GM21786 (cell line): ENCODE data around the gene FAT2.
"Not testable (repeated sequence)": the region's sequence is repeated elsewhere in the genome, so short reads cannot be mapped to it uniquely, and the experiment has no call there.

Source experiments
- ATAC-seq: cut with Tn5 transposase; IDR thresholded peaks from one replicate; pipeline ENCODE4 v1.9.1; 2021; ENCODE audit not compliant: unreplicated experiment

The FAT2 gene

DNA sequence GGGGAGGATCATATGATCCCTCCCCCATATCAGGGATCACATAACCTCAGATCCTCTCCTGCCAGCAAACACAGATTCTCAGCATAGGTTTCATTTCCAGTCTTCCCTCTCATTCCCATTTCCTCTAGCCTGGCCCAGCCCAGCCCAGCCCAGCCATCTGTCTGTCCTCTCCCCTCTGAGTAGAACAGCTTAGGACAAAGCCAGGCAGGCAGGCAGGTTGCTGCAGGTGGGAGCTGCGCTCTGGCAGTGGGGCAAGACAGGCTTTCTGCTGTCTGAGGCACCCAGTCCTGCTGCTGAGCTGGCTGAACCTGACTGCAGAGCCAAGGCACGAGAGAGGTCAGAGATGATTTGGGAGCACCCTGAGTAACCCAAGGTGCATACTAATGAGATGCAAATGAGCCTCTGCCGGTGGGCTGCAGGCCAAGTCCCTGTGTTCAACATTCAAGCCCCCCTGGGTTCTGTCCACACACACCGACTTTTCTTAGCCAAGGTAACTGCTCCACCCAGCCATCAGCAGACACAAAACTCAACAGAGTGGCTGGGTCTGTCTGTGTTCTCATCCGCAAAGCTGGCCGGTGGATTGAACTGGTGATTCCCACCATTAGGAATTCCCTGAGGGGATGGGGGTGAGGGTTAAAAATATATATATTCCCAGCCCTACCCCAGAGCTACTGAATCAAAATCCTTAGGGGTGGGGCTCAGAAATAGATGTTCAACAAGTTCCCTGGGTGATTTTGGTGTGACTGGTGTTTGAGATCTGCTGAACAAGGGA is 9.1 kb downstream of the FAT2 start:
- ATAC-seq = no peak

DNA sequence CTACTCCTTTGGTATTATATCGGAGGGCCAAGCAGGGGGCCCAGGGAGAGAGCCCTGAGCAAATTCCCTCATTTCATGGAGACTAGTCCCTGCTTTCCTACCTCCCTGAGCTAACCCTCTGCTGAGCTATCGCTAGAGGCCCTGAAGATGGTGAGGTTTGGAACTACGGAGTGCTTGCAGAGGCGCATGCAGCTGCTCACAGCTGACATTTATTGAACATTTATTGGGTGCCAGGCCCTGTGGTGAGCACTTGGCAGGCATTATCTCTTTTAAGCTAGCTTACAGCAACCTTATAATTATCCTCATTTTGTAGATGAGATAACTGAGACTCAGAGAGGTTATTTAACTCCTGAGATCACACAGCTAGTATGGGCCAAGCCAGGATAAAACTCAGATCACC is 9.8 kb downstream of the FAT2 start:
- ATAC-seq = no peak

DNA sequence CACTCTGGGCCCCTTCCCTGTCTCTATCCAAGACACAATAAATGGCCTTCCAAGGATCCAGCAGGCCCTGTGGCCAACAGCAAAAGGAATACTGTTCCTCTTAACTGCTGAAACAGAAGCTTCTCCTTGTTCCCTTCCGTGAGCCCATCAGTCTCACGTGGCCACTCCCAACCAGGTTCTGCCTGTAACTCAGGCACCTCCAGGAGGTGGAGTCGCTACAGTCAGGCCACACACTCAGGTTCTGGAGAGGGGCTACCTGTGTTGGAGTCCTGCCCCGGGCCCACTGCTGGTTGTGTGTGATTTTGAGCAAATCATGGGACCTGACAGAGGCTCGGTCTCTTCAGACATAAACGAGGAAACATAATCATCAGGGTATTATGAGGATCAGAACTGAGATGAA is 10.3 kb downstream of the FAT2 start:
- ATAC-seq = no peak

DNA sequence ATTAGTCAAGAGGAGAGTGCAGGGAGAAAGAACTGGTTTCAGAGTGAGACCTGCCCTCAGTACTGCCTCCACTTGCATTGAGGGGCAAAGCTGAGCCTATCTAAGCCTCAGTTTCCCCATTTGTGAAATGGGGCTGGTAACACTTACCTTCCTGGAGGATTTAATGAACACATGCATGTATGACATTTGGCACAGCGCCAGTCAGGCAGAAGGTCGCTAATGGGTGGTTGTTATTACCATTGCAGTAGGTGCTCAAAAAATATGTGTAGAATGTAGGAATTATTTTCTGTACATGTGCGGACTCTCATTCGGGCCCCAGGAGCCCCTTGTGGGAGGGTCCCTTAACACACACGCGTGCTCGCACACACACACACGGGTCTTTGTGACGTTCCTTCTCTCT is 10.9 kb downstream of the FAT2 start:
- no peak for ATAC-seq

DNA sequence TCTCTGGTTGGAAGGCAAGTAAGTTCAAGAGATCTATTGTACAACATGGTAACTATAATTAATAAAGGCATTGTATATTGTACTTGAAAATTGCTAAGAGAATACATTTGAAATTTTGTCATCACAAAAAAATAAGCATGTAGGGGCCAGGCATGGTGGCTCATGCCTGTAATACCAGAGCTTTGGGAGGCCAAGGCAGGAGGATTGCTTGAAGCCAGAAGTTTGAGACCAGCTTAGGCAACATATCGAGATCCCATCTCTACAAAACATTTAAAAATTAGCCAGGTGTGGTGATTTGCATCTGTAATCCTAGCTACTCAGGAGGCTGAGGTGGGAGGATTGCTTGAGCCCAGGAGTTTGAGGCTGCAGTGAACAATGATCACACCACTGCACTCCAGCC is 12.0 kb downstream of the FAT2 start:
- not testable (repeated sequence) for ATAC-seq

DNA sequence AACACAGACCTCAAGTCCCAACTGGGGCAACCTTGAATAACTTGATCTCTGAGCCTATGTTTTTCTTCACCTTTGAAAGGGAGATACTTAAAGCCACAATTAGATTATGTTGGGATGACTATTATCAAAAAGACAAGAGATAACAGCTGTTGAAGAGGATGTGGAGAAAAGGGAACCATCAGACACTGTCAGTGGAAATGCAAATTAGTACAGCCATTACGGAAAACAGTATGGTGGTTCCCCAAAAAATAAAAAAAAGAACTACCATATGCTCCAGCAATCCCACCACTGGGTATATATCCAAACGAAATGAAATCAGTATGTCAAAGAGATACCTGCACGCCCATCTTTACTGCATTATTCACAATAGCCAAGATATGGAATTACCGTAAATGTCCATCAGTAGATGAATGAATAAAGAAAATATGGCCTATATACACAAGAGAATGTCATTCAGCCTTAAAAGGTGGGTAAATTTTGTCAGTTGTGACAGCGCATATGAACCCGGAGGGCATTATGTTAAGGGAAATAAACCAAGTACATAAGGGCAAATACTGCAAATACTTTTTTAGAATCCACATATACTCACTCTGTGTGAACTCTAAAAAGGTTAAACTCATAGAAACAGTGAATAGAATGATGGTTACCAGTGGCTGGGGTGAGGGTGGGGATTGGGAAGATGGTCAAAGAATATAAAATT is 12.7 kb downstream of the FAT2 start:
- no peak for ATAC-seq

DNA sequence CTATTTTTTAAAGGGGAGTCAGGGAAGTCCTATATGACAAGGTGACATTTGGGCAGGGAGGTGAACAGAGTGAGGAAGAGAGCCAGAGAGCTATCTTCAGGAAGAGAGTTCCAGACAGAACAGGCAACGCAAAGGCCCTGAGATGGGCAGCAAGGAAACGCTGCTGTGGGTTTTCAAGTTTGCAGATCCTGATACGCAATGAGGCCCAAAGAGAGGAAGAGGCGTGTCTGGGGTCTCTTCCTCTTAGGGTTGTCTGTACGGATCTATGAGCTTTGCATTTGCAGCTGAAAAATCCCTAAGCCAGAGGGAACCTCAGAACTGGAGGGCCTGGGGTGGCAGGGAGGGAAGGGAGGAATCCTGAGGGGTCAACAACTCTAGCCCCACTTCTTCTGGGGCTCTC is 13.6 kb downstream of the FAT2 start:
- no peak for ATAC-seq

DNA sequence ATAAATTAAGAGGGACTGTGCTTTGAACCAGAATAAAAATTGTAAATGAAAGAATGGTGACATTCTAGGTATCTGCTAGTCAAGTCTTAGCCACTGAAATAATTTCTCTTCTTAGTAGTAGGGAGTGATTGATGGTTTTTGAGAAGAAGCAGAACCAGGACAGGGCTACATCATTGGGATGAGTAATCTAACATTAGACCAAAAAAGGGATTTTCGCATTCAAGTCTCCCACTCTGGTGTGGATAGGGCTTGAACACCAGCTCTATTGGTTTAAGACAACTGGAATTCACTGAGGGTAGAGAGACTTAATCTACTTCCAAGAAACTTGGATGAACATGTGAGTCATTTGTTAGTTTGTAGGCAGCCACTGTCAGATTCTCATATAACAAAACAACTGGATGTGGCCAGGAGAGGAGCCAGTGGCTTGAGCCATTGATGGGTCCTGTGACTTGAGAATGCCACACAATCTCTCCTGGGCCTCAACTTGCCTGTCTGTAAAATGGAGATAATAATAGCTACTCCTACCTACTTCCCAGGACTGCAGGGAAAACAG is 16.6 kb downstream of the FAT2 start:
- no peak for ATAC-seq

DNA sequence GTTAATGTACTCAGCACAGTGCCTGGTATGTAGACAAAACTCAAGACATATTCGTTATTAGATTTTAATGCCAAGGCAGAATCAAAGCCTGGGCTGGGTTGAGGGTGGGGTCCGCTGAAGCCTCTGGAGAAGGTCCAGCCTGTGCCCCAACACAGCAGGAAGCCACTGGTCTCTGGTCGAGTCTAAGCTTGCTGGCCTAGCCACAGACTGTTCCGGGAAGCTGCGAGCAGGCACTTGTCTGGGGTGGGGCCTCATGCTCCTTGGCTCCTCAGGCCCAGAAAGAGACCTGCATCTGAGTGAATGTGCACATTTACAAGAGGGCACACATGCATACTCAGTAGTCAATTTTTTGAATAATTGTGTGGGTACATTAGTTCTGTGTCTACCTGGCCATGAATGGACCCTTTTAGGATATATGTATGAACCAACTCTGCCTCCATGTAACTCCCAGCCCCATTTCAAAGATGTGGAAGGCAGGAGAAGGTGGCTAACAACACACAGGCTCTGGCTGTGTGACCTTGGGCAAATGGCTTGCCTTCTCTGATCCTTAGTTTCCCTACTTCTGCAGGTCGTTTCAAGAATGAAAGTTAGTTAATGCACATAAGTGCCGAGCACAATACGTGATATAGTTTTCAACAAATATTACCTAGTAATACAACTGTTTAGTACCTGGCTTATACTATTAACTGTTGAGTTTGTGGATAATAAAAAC is 18.3 kb downstream of the FAT2 start:
- ATAC-seq = no peak

DNA sequence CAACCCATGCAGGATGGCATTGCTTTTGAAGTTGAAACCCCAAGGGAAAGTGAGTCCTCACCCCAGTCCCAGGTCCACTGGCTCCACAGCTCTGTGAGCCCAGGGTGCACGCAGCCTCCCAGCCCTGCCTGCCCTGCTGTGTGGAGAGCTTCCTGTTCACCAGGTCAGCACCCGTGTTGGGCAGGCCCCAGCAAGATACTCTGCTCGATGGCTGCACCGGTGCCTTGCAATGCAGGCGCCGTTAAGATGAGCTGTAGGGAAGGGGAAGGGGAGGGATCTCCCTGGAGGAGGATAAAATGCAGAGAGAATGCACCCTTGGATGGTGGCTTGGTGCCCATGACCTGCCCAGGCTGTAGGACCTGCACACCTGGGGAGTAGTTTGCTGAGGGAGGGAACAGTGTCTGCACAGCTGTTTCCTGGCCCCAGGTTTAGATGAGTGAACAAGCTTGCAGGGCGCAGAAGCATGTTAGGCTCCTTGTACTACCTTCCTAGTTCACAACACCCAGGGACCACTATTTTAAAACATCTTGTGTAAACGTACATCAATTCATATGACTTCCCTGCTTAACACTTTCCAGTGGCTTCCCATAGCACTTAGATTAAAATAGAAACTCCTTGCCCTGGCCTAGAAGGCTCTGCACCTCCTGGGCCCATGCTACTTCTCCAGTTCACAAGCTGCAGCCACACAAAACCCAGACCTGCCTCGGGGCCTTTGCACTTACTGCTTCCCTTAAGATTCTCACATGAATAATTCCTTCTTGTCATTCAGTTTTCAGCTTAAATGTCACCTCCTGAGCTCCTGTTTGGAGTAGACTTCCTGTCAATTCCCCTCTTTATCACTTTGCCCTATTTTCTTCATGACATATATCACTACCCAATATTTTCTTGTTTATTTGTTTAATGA is 19.6 kb downstream of the FAT2 start:
- ATAC-seq = no peak

DNA sequence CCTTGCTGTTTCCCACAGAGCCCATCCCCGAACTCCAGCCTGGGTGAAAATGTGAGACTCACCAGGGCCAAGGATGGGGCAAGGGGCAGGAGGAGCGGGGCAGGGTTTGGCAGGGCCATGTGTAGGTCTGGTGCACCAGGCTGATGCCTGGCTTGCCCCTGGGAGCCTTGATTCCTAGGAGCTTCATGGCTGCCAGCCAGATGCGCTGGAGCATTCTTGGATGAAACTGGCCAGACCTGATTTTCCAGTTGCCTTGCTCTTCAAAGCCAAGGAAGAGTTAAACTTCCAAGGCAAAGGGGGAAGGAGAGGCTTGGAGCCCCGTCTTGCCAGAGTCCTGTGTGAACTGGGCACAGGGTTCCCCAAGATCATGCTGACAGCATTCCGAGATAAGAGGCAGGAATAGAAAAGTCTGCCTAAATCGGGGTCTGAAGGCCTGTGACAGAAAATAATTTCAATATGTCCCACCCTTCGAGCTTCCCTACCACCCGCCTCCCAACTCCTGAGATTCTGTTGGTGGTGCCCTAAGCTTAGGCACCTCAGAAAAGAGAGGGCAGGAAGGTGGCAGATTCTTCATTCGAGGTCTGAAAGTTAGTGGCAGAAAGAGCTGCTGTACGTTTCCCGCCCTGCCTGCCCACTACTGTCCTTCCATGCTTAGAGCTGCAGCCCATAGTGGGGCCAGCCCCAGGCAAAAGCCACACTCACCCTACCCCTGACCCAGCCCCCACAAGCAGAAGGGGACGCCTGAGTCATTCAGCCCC is 20.4 kb downstream of the FAT2 start:
- ATAC-seq = no peak

DNA sequence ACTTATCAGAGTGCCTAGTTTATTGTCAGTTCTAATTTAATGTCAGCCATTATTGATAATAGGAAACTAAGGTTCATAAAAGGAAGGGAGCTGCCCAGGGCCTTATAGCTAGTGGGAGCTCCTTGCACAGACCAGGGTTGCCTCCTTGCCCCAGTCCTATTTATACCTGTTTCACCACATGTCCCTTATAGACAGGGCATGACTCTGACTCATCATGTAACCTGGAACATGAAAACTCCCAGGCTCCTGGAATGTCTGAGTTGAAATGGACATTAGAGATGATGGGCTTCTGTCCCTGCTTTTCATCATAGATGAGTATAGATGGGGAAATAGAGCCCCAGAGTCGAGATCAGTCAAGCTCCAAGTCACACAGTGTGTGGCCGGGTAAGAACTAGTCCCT is 21.1 kb downstream of the FAT2 start:
- no peak for ATAC-seq

DNA sequence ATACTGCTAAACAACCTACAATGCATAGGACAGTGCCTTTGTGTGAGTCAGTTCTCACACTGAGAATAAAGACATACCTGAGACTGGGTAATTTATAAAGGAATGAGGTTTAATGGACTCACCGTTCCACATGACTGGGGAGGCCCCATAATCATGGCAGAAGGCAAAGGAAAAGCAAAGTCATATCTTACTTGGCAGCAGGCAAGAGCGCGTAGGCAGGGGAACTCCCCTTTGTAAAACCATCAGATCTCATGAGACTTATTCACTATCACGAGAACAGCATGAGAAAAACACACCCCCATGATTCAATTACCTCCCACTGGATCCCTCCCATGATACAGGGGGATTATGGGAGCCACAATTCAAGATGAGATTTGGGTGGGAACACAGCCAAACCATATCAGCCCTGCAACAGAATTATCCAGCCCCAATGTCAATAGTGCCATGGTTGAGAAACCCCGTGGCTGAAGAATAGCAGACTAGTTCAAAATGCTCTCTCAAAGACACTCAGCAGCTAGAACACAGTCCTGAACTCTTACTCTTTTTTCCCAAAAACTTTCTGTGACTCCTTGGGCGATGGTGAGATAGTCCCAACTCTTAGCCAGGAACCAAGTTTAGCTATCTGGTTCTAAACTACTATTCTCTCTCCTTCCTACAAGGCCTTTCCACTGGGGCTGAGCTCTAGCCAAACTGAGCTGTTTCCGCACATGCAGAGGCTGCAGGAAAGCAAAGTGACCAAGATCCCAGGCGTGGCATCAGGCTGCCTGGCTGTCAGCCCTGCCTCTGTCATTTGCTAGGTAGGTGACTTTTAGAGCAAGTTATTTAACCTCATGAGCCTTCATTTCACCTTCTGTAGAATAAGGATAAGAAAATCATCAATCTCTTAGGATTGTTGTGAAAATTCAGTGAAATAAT is 21.7 kb downstream of the FAT2 start:
- ATAC-seq = peak; percentile 67

DNA sequence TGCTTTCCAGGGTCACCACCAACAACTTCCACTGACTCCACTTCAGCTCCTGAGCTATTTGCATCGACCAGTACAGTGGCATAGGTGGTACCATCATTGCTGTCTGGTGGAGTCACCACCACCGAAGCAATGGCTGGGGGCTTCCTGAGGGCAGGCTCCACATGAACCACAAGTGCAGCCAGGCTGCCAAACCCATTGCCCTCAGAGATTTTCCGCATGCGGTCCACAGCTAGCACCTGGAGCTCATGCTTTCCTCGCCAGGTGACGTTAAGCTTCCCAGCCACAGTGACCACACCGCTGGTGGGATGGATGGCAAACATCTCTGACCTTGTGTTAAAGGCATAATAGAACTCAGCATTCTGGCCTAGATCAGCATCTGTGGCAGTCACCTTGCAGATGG is 23.1 kb downstream of the FAT2 start:
- ATAC-seq = no peak

DNA sequence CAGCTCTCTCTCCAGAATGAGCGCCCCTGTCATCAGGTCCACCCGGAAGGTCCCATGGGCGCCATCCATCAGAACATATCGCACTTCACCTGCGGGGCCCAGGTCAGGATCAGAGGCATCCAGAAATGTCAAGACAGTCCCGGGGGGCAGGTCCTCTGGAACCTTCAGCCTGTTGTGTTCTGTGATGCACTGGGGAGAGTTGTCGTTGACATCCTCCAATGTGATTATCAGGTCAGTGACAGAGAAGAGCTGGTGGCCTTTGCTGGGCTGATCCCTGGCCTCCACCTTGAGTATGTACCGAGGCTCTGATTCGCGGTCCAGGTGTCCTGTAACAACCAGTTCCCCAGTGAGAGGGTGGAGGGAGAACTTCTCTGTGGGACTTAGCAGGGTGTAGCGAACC is 25.2 kb downstream of the FAT2 start:
- ATAC-seq = no peak

DNA sequence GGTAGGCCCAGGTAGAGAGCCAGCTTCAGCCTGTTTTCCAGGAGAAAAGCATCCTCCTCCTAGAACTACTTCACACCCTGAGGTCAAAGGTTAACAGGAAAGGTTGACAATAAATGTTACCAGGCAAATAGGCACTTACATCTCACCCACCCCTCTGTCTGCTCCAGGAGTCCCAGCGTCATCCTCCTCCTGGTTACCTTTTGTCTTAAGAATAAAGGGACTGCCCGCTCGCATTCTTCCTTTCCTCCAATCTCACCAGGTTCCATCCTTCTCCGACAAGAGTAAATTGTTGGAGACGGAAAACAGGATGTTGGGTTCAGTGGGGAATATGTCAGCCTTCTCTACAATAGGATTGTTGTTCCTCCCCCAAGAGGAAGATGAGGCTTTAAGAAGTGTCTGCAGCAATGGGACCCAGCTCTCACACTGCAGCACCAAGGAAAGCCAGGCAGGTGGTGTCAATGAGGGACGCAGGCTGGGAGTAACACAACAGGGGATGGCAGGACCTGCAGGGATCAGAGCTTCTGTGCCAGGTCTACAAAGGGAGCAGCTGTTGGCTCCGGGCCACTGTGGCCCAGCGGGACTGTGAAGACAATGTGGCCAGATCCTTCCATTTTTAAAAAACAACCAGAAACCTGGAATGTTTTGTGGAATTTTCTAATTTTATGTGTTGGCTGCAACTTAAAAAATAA is 29.0 kb downstream of the FAT2 start:
- no peak for ATAC-seq

DNA sequence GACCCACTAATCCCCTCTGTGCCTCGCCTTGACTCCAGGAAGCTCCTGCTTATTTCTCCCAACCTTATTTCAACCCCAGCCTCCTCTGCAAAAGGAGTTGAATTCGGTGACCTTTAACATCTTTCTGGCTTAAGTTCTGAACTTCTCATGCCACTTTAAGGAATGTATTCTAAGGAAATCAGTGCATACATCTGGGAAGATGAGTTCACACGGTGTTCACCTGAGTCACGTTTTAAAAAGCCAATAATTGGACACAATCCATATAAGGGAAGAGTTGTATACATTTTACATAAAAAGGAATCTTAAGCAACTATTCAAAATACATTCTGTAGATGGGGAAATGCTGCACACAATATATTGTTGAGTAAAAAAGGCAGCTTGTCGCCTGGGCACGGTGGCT is 33.2 kb downstream of the FAT2 start:
- ATAC-seq = no peak

DNA sequence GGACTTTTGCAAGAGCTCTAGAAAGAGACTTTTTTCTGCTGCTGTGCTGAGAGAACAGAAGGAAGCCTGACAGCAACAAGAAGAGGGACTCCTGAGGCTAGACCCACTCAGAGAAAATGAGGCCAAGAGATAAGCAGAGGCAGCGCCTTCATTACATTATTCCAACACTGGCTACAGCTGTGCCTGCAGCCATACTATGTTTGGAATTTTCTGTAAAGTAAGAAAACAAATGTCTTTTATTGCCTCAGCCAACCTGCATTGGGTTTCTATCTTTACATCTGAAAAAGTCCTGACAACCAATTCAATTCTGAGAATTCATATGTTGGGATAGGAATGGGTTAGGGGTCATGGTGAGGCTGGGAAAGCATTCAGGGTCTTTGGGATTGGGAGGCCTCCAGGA is 33.7 kb downstream of the FAT2 start:
- no peak for ATAC-seq
